GM12878 (cell line): ENCODE data around the gene THSD4. TPM values are rescaled to one million over a fixed set of nuclear protein-coding genes. Genes with fewer than 3 reads are reported as not detected.

Experiments
- ATAC-seq: fragments of 200-7000 bp; cut with Tn5 transposase; 3 replicates; pipeline ENCODE4 v1.9.1; 2020; ENCODE audit warnings: mild to moderate bottlenecking, moderate library complexity
- BruUV-seq: library from RNA; stranded (reverse); fragments of 400-500 nt; replicated peaks from 2 replicates; lab custom pipeline; 2021; lab: Mats Ljungman, UMichigan
- CTCF ChIA-PET: fragments of 300-600 bp; sonication (Branson Sonifier 250); formaldehyde crosslinking; extraction: SDS; loops from one replicate; lab custom pipeline; 2021; ENCODE audit warnings: inconsistent platforms; lab: Yijun Ruan, JAX
- POLR2A ChIA-PET: fragments of 350-600 bp; formaldehyde crosslinking; extraction: SDS; loops from one replicate; lab custom pipeline; 2021; ENCODE audit warnings: inconsistent platforms; lab: Charles Lee
- RAD21 ChIA-PET: fragments of 300-600 bp; sonication (Branson Sonifier 250); formaldehyde crosslinking; loops from one replicate; lab custom pipeline; 2023; ENCODE audit warnings: antibody characterized with exemption; ENCODE audit not compliant: unreplicated experiment; lab: Charles Lee
- SMC1A ChIA-PET: fragments of 300-600 bp; sonication (Branson Sonifier 250); formaldehyde crosslinking; loops from one replicate; lab custom pipeline; 2023; ENCODE audit not compliant: unreplicated experiment, uncharacterized antibody; lab: Charles Lee
- DNase-seq: peaks from one replicate; pipeline ENCODE4 v3.0.0-alpha.2; 2011; ENCODE audit warnings: low read depth, low spot score
- FAIRE-seq: peaks from 3 replicates; lab custom pipeline; 2011; peaks lifted over from hg19 to GRCh38; lab: Jason Lieb, UNC
- H2AFZ ChIP-seq: 2 replicates; pipeline ENCODE4 v1.6.0; 2011; ENCODE audit warnings: low read depth, low read length, control low read depth; ENCODE audit not compliant: control insufficient read depth
- H3K27ac ChIP-seq: 2 replicates; pipeline ENCODE4 v1.5.1; 2011; ENCODE audit warnings: control low read depth; ENCODE audit not compliant: control insufficient read depth, insufficient read depth
- H3K27me3 ChIP-seq, 2 experiments: replicated peaks in 1 of 2; 2 replicates each; pipeline versions ENCODE4 v1.6.0 to v1.6.1; 2011; ENCODE audit warnings: low read length in 1 of 2; ENCODE audit not compliant: control insufficient read depth in 2 of 2, insufficient read depth in 2 of 2
- H3K36me3 ChIP-seq, 2 experiments: 2 replicates each; pipeline ENCODE4 v1.5.1; 2011; ENCODE audit warnings: low read length in 1 of 2; ENCODE audit not compliant: control insufficient read depth in 2 of 2, insufficient read depth in 2 of 2
- H3K4me1 ChIP-seq: 2 replicates; pipeline ENCODE4 v1.6.1; 2011; ENCODE audit warnings: mild to moderate bottlenecking, low read length, moderate library complexity, mixed read lengths; ENCODE audit not compliant: control insufficient read depth, insufficient read depth
- H3K4me2 ChIP-seq: 2 replicates; pipeline ENCODE4 v1.6.0; 2011; ENCODE audit warnings: control low read depth; ENCODE audit not compliant: control insufficient read depth, insufficient read depth
- H3K4me3 ChIP-seq: fragments of 200-600 bp; sonication (generic); 2 replicates; pipeline ENCODE4 v1.5.1; 2016
- H3K79me2 ChIP-seq: 2 replicates; pipeline ENCODE4 v1.6.0; 2011; ENCODE audit warnings: low read length; ENCODE audit not compliant: control insufficient read depth, insufficient read depth
- H3K9ac ChIP-seq: 2 replicates; pipeline ENCODE4 v1.8.0; 2011; ENCODE audit warnings: low read length, control low read depth, mixed read lengths; ENCODE audit not compliant: control insufficient read depth, insufficient read depth
- H3K9me3 ChIP-seq: replicated peaks from 3 replicates; pipeline ENCODE4 v1.5.1; 2011; ENCODE audit warnings: mild to moderate bottlenecking, low read length; ENCODE audit not compliant: control insufficient read depth, insufficient read depth
- H4K20me1 ChIP-seq: 2 replicates; pipeline ENCODE4 v1.6.0; 2011; ENCODE audit not compliant: control insufficient read depth, insufficient read depth
- BCL11A ChIP-seq: IDR thresholded peaks from 2 replicates; pipeline ENCODE4 v1.6.1; 2011; ENCODE audit warnings: low read depth, low read length
- BHLHE40 ChIP-seq, 2 experiments: fragments of 450-650 bp in 1 of 2; IDR thresholded peaks; 2 replicates each; pipeline ENCODE4 v1.6.1; 2011 to 2017; ENCODE audit warnings: low read depth in 2 of 2, borderline replicate concordance in 1 of 2, improper control_type of control experiment in 1 of 2, low read length in 1 of 2, mild to moderate bottlenecking in 1 of 2
- DPF2 ChIP-seq: fragments of 450-650 bp; IDR thresholded peaks from 2 replicates; pipeline ENCODE4 v1.6.1; 2017; ENCODE audit warnings: mild to moderate bottlenecking
- HDAC2 ChIP-seq: fragments of 200-600 bp; sonication (generic); IDR thresholded peaks from 2 replicates; pipeline ENCODE4 v1.6.1; 2017
- HDAC6 ChIP-seq: fragments of 200-600 bp; sonication (generic); IDR thresholded peaks from one replicate; pipeline ENCODE4 v1.8.0; 2017; ENCODE audit warnings: antibody characterized with exemption; ENCODE audit not compliant: unreplicated experiment
- IKZF1 ChIP-seq: fragments of 450-650 bp; conservative IDR thresholded peaks from 2 replicates; pipeline ENCODE4 v1.6.1; 2017; ENCODE audit warnings: antibody characterized with exemption, mild to moderate bottlenecking
- NFIC ChIP-seq: IDR thresholded peaks from 2 replicates; pipeline ENCODE4 v1.6.1; 2012; ENCODE audit warnings: low read depth, mild to moderate bottlenecking, inconsistent platforms, low read length, moderate library complexity
- NFYB ChIP-seq: IDR thresholded peaks from 2 replicates; pipeline ENCODE4 v1.6.1; 2011; ENCODE audit warnings: low read depth, mild to moderate bottlenecking, low read length, improper control_type of control experiment, moderate library complexity; ENCODE audit not compliant: insufficient read depth
- PML ChIP-seq: IDR thresholded peaks from 2 replicates; pipeline ENCODE4 v1.6.1; 2012; ENCODE audit warnings: low read length, inconsistent platforms
- RAD51 ChIP-seq: fragments of 450-650 bp; IDR thresholded peaks from 2 replicates; pipeline ENCODE4 v1.6.1; 2016; ENCODE audit warnings: moderate library complexity, mild to moderate bottlenecking, inconsistent platforms
- SREBF1 ChIP-seq: IDR thresholded peaks from 2 replicates; pipeline ENCODE4 v1.6.1; 2012; ENCODE audit warnings: mild to moderate bottlenecking, low read length
- SRF ChIP-seq, 2 experiments: IDR thresholded peaks; 2 replicates each; pipeline ENCODE4 v1.6.1; 2011; ENCODE audit warnings: low read depth in 2 of 2, low read length in 2 of 2, mild to moderate bottlenecking in 1 of 2, moderate library complexity in 1 of 2
- YY1 ChIP-seq: IDR thresholded peaks from 2 replicates; pipeline ENCODE4 v1.6.1; 2011; ENCODE audit warnings: low read depth, mild to moderate bottlenecking, low read length
- WGBS: methylation state at CpG from one replicate; pipeline ENCODE4 v1.1.6; 2016; ENCODE audit warnings: low lambda C conversion rate; ENCODE audit not compliant: insufficient replicate concordance, insufficient coverage; ENCODE audit errors: missing lambda C conversion rate; 5-methylcytosine and 5-hydroxymethylcytosine counted together
- in situ Hi-C: fragments of 300-500 bp; cut with MboI; formaldehyde crosslinking; loops from 9 replicates; pipeline ENCODE4 v1.14.3; 2018; ENCODE audit warnings: mixed read lengths
- intact Hi-C: fragments of 100-400 bp; cut with micrococcal nuclease; formaldehyde crosslinking; loops from one replicate; pipeline ENCODE4 v1.14.2; 2022; ENCODE audit not compliant: unreplicated experiment
- polyA plus RNA-seq, 11 experiments: library from polyadenylated mRNA; depleted of rRNA in 4 of 11; unstranded in 6 of 11; stranded (reverse) in 5 of 11; fragments of >200 nt; fragmentation: Nextera tagmentation in 4 of 11; fragmentation: Illumina TruSeq in 1 of 11; extraction: Ambion mirVana in 4 of 11; extraction: Trizol in 1 of 11; gene quantifications; 1 replicate in 1 of 11; 2 replicates in 10 of 11; pipeline versions ENCODE4 v1.2.1 to v1.2.3, GENCODE V29; 2011 to 2016; ENCODE audit warnings: inconsistent platforms in 2 of 11, missing spikeins in 2 of 11, low read depth in 1 of 11
- total RNA-seq, 4 experiments: library from RNA; depleted of rRNA in 3 of 4; stranded (reverse); fragments of >200 nt in 3 of 4; fragmentation: Illumina TruSeq in 1 of 4; extraction: Trizol in 1 of 4; gene quantifications; 2 replicates each; pipeline versions ENCODE4 v1.2.1 to v1.2.3, GENCODE V29; 2013 to 2021
- TF ChIP-seq, protein P1 (sequence below), 3 experiments: IDR thresholded peaks in 2 of 3; conservative IDR thresholded peaks in 1 of 3; 2 replicates each; pipeline ENCODE4 v1.5.1; 2011; ENCODE audit warnings: low read depth in 3 of 3, low read length in 3 of 3, mild to moderate bottlenecking in 3 of 3, control low read depth in 2 of 3, moderate library complexity in 2 of 3, inconsistent platforms in 1 of 3, mixed read lengths in 1 of 3; ENCODE audit not compliant: control insufficient read depth in 2 of 3, insufficient read depth in 1 of 3; ENCODE audit errors: extremely low read depth in 1 of 3
- TF ChIP-seq, protein P2 (sequence below): fragments of 450-650 bp; IDR thresholded peaks from 2 replicates; pipeline ENCODE4 v1.6.1; 2016; ENCODE audit warnings: mild to moderate bottlenecking
- TF ChIP-seq, protein P3 (sequence below): fragments of 450-650 bp; IDR thresholded peaks from 2 replicates; pipeline ENCODE4 v1.6.1; 2017; ENCODE audit warnings: mild to moderate bottlenecking, moderate library complexity
- TF ChIP-seq, protein P4 (sequence below): IDR thresholded peaks from 2 replicates; pipeline ENCODE4 v1.6.1; 2011; ENCODE audit warnings: borderline replicate concordance, low read depth, mild to moderate bottlenecking, moderate library complexity, mixed read lengths, low read length; ENCODE audit not compliant: insufficient read depth; ENCODE audit errors: extremely low read length

THSD4 gene
- total and polyA plus RNA-seq, 10 of the 15 experiments (the other 5 are each of a cell fraction or from before 2014, with no cell fraction given) = 0.04 to 0.13 (median 0.05) TPM; not detected in 7

DNA sequence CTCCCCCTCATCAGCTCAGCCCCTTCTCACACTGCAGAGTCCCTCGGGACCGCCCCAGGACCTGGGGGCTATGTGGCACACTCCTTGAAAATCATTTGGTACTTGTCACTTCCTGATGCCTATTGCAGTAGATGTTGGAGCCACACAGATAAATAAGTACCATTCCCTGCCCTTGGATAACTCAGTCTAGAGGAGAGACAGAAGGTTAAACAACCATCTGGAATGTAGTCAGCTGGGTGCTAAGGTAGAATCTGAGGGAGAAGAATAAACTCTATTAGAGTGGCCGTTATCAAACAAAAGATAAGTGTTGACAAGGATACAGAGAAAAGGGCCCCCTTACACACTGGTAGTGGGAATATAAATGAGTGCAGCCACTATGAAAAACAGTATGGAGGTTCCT lies 582.8 kb downstream of the THSD4 start:
- SMC1A ChIA-PET = no interaction called here
- H3K4me3 ChIP-seq = no peak overlapping the region
- no peaks in the 10 kb centered on the region for H3K9me3 ChIP-seq
- no peak for ATAC-seq
- FAIRE-seq = no peak
- peaks cover 0 to 1% of the 10 kb centered on the region in 2 experiments; a peak in 2 of 4 replicates for H3K27me3 ChIP-seq
- POLR2A ChIA-PET = no interaction called here
- CTCF ChIA-PET = no interaction called here
- RAD21 ChIA-PET = no interaction called here
- no peak for DNase-seq
- 4% methylated on average over 3 of the region's 3 CpGs for WGBS
- no peaks in the 10 kb centered on the region for H3K36me3 ChIP-seq
- no peak overlapping the region for H3K4me2 ChIP-seq
- no peak overlapping the region for H3K9ac ChIP-seq
- H4K20me1 ChIP-seq = no peaks in the 10 kb centered on the region
- intact Hi-C loops = no loop called here
- no TSS peak for BruUV-seq
- in situ Hi-C loops = no loop called here
- H3K4me1 ChIP-seq = no peaks in the 10 kb centered on the region
- no peak overlapping the region for H2AFZ ChIP-seq
- no peak overlapping the region for H3K27ac ChIP-seq
- H3K79me2 ChIP-seq = no peaks in the 10 kb centered on the region
- no peak for TF ChIP-seq BCL11A
- TF ChIP-seq DPF2 = no peak
- TF ChIP-seq, protein P1, sequence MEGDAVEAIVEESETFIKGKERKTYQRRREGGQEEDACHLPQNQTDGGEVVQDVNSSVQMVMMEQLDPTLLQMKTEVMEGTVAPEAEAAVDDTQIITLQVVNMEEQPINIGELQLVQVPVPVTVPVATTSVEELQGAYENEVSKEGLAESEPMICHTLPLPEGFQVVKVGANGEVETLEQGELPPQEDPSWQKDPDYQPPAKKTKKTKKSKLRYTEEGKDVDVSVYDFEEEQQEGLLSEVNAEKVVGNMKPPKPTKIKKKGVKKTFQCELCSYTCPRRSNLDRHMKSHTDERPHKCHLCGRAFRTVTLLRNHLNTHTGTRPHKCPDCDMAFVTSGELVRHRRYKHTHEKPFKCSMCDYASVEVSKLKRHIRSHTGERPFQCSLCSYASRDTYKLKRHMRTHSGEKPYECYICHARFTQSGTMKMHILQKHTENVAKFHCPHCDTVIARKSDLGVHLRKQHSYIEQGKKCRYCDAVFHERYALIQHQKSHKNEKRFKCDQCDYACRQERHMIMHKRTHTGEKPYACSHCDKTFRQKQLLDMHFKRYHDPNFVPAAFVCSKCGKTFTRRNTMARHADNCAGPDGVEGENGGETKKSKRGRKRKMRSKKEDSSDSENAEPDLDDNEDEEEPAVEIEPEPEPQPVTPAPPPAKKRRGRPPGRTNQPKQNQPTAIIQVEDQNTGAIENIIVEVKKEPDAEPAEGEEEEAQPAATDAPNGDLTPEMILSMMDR (IDR thresholded peaks at IDR 0.05 in 2 of 3, conservative IDR thresholded peaks at IDR 0.05 in 1 of 3; ENCODE audit: control insufficient read depth in 2 of 3, extremely low read depth in 1 of 3, insufficient read depth in 1 of 3, low read depth in 3 of 3, low read length in 3 of 3) = no peak
- no peak for TF ChIP-seq YY1
- TF ChIP-seq RAD51 = no peak
- TF ChIP-seq, protein P2, sequence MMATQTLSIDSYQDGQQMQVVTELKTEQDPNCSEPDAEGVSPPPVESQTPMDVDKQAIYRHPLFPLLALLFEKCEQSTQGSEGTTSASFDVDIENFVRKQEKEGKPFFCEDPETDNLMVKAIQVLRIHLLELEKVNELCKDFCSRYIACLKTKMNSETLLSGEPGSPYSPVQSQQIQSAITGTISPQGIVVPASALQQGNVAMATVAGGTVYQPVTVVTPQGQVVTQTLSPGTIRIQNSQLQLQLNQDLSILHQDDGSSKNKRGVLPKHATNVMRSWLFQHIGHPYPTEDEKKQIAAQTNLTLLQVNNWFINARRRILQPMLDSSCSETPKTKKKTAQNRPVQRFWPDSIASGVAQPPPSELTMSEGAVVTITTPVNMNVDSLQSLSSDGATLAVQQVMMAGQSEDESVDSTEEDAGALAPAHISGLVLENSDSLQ = no peak
- no peak for TF ChIP-seq IKZF1
- no peak for TF ChIP-seq HDAC6
- TF ChIP-seq NFIC = no peak
- TF ChIP-seq, protein P3, sequence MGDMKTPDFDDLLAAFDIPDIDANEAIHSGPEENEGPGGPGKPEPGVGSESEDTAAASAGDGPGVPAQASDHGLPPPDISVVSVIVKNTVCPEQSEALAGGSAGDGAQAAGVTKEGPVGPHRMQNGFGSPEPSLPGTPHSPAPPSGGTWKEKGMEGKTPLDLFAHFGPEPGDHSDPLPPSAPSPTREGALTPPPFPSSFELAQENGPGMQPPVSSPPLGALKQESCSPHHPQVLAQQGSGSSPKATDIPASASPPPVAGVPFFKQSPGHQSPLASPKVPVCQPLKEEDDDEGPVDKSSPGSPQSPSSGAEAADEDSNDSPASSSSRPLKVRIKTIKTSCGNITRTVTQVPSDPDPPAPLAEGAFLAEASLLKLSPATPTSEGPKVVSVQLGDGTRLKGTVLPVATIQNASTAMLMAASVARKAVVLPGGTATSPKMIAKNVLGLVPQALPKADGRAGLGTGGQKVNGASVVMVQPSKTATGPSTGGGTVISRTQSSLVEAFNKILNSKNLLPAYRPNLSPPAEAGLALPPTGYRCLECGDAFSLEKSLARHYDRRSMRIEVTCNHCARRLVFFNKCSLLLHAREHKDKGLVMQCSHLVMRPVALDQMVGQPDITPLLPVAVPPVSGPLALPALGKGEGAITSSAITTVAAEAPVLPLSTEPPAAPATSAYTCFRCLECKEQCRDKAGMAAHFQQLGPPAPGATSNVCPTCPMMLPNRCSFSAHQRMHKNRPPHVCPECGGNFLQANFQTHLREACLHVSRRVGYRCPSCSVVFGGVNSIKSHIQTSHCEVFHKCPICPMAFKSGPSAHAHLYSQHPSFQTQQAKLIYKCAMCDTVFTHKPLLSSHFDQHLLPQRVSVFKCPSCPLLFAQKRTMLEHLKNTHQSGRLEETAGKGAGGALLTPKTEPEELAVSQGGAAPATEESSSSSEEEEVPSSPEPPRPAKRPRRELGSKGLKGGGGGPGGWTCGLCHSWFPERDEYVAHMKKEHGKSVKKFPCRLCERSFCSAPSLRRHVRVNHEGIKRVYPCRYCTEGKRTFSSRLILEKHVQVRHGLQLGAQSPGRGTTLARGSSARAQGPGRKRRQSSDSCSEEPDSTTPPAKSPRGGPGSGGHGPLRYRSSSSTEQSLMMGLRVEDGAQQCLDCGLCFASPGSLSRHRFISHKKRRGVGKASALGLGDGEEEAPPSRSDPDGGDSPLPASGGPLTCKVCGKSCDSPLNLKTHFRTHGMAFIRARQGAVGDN = no peak
- no peak for TF ChIP-seq PML
- TF ChIP-seq SREBF1 = no peak
- no peak for TF ChIP-seq NFYB
- TF ChIP-seq, protein P4, sequence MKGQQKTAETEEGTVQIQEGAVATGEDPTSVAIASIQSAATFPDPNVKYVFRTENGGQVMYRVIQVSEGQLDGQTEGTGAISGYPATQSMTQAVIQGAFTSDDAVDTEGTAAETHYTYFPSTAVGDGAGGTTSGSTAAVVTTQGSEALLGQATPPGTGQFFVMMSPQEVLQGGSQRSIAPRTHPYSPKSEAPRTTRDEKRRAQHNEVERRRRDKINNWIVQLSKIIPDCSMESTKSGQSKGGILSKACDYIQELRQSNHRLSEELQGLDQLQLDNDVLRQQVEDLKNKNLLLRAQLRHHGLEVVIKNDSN = no peak
- no peak for TF ChIP-seq SRF (IDR thresholded peaks at IDR 0.05; ENCODE audit: low read depth in 2 of 2, low read length in 2 of 2)
- TF ChIP-seq BHLHE40 (IDR thresholded peaks at IDR 0.05; ENCODE audit: borderline replicate concordance in 1 of 2, low read depth in 2 of 2, low read length in 1 of 2) = no peak
- TF ChIP-seq HDAC2 = no peak
